H7 (cell line): ENCODE measurements around the gene ZNF592. TPM values are rescaled to one million over a fixed set of nuclear protein-coding genes. Genes with fewer than 3 reads are reported as not detected.
A peak's percentile ranks its signal among the peaks of the same experiment; 100 is the strongest.

Experiments
- DNase-seq: peaks from one replicate; pipeline ENCODE4 v3.0.0; 2012
- H3K27me3 ChIP-seq: 2 replicates; pipeline ENCODE4 v1.6.0; 2011; ENCODE audit warnings: mild to moderate bottlenecking, low read length; ENCODE audit not compliant: control insufficient read depth, insufficient read depth
- H3K36me3 ChIP-seq: replicated peaks from 2 replicates; pipeline ENCODE4 v1.5.1; 2011; ENCODE audit warnings: low read length; ENCODE audit not compliant: control insufficient read depth, insufficient read depth
- H3K4me3 ChIP-seq: 2 replicates; pipeline ENCODE4 v1.5.1; 2011; ENCODE audit warnings: low read depth, mild to moderate bottlenecking, control low read depth, low read length, moderate library complexity; ENCODE audit not compliant: insufficient read depth
- total RNA-seq: library from RNA; depleted of rRNA; stranded (reverse); fragments of >200 nt; shearing (Covaris generic); gene quantifications from 2 replicates; pipeline ENCODE4 v1.2.3, GENCODE V29; 2014

The ZNF592 gene
- total RNA-seq, 1 experiment from 2014 or later, result 17.0 TPM

- Histone ChIP-seq H3K36me3 (peaks cover 10% of the 10 kb centered on the region), H3K4me3 (no peak overlapping the region), H3K27me3 (no peaks in the 10 kb centered on the region)
- DNase-seq, result no peak
These were observed 32.1 kb downstream of the ZNF592 start for GRCh38 chr15:84780492-84780891.

GRCh38 chr15:84781495-84781894, 33.1 kb downstream of the ZNF592 start:
- no peak for DNase-seq
- peaks cover 10% of the 10 kb centered on the region for H3K36me3 ChIP-seq

GRCh38 chr15:84782346-84782745, 34.0 kb downstream of the ZNF592 start:
- Histone ChIP-seq H3K36me3 (peaks cover 10% of the 10 kb centered on the region), H3K27me3 (no peaks in the 10 kb centered on the region), H3K4me3 (no peak overlapping the region)
- DNase-seq, result no peak

More at GRCh38 chr15:84781495-84781894, 33.1 kb downstream of the ZNF592 start:
- H3K27me3 ChIP-seq, result no peaks in the 10 kb centered on the region
- no peak overlapping the region for H3K4me3 ChIP-seq

GRCh38 chr15:84783493-84784251, 35.3 kb downstream of the ZNF592 start:
- Histone ChIP-seq H3K36me3 (peaks cover 10% of the 10 kb centered on the region), H3K4me3 (no peak overlapping the region), H3K27me3 (no peaks in the 10 kb centered on the region)
- peak; percentile 79 for DNase-seq

- Histone ChIP-seq H3K36me3 (peaks cover 10% of the 10 kb centered on the region), H3K27me3 (no peaks in the 10 kb centered on the region), H3K4me3 (no peak overlapping the region)
- no peak for DNase-seq
These were observed 35.9 kb downstream of the ZNF592 start for GRCh38 chr15:84784262-84784661.

GRCh38 chr15:84785053-84785452, 36.7 kb downstream of the ZNF592 start:
- H3K27me3 ChIP-seq, result no peaks in the 10 kb centered on the region
- no peak overlapping the region for H3K4me3 ChIP-seq
- peaks cover 10% of the 10 kb centered on the region for H3K36me3 ChIP-seq

GRCh38 chr15:84788500-84788899, 40.1 kb downstream of the ZNF592 start:
- Histone ChIP-seq H3K4me3 (no peak overlapping the region), H3K36me3 (peaks cover 9% of the 10 kb centered on the region), H3K27me3 (no peaks in the 10 kb centered on the region)
- no peak for DNase-seq

More at GRCh38 chr15:84785053-84785452, 36.7 kb downstream of the ZNF592 start:
- DNase-seq, result no peak

GRCh38 chr15:84789762-84790161, 41.4 kb downstream of the ZNF592 start:
- DNase-seq, result no peak
- Histone ChIP-seq H3K36me3 (peaks cover 4% of the 10 kb centered on the region), H3K27me3 (no peaks in the 10 kb centered on the region), H3K4me3 (no peak overlapping the region)

GRCh38 chr15:84790676-84791075, 42.3 kb downstream of the ZNF592 start:
- peaks cover 4% of the 10 kb centered on the region for H3K36me3 ChIP-seq
- no peaks in the 10 kb centered on the region for H3K27me3 ChIP-seq
- H3K4me3 ChIP-seq, result no peak overlapping the region
- no peak for DNase-seq

GRCh38 chr15:84791763-84792162, 43.4 kb downstream of the ZNF592 start:
- no peak overlapping the region for H3K4me3 ChIP-seq
- DNase-seq, result no peak

GRCh38 chr15:84793431-84794161, 45.2 kb downstream of the ZNF592 start:
- H3K36me3 ChIP-seq, result peaks cover 9% of the 10 kb centered on the region
- DNase-seq, result no peak
- no peaks in the 10 kb centered on the region for H3K27me3 ChIP-seq
- no peak overlapping the region for H3K4me3 ChIP-seq

More at GRCh38 chr15:84791763-84792162, 43.4 kb downstream of the ZNF592 start:
- Histone ChIP-seq H3K36me3 (peaks cover 4% of the 10 kb centered on the region), H3K27me3 (no peaks in the 10 kb centered on the region)

GRCh38 chr15:84794162-84794547, 45.8 kb downstream of the ZNF592 start:
- Histone ChIP-seq H3K4me3 (no peak overlapping the region), H3K36me3 (peaks cover 13% of the 10 kb centered on the region), H3K27me3 (no peaks in the 10 kb centered on the region)
- DNase-seq, result no peak

- no peak for DNase-seq
- H3K27me3 ChIP-seq, result no peaks in the 10 kb centered on the region
- peaks cover 22% of the 10 kb centered on the region for H3K36me3 ChIP-seq
These were observed 46.8 kb downstream of the ZNF592 start for GRCh38 chr15:84795186-84795585.

GRCh38 chr15:84797212-84797611, 48.8 kb downstream of the ZNF592 start:
- DNase-seq, result no peak
- H3K4me3 ChIP-seq, result no peak overlapping the region
- H3K27me3 ChIP-seq, result no peaks in the 10 kb centered on the region
- H3K36me3 ChIP-seq, result peaks cover 23% of the 10 kb centered on the region

More at GRCh38 chr15:84795186-84795585, 46.8 kb downstream of the ZNF592 start:
- no peak overlapping the region for H3K4me3 ChIP-seq

- Histone ChIP-seq H3K27me3 (no peaks in the 10 kb centered on the region), H3K36me3 (peaks cover 23% of the 10 kb centered on the region), H3K4me3 (no peak overlapping the region)
- DNase-seq, result no peak
These were observed 49.4 kb downstream of the ZNF592 start for GRCh38 chr15:84797801-84798200.
